Glutamatergic neuron (in vitro differentiated cells): ENCODE measurements around the gene PMEPA1. TPM values are rescaled to one million over a fixed set of nuclear protein-coding genes. Genes with fewer than 3 reads are reported as not detected.

ENCODE experiments used
- DNase-seq: peaks from one replicate; pipeline ENCODE4 v3.0.0; 2022
- H3K27ac Mint-ChIP-seq: one replicate; pipeline ENCODE4 v1.8.0; 2020; ENCODE audit warnings: mild to moderate bottlenecking, mixed read lengths, inconsistent platforms; ENCODE audit not compliant: unreplicated experiment
- H3K27me3 Mint-ChIP-seq: one replicate; pipeline ENCODE4 v1.8.0; 2020; ENCODE audit warnings: mild to moderate bottlenecking, moderate library complexity, mixed read lengths, inconsistent platforms; ENCODE audit not compliant: unreplicated experiment
- H3K36me3 Mint-ChIP-seq: one replicate; pipeline ENCODE4 v1.8.0; 2020; ENCODE audit warnings: mild to moderate bottlenecking, mixed read lengths, inconsistent platforms; ENCODE audit not compliant: unreplicated experiment
- H3K4me1 Mint-ChIP-seq: one replicate; pipeline ENCODE4 v1.8.0; 2020; ENCODE audit warnings: mild to moderate bottlenecking, low read depth, mixed read lengths, inconsistent platforms; ENCODE audit not compliant: unreplicated experiment
- H3K4me3 Mint-ChIP-seq: one replicate; pipeline ENCODE4 v1.8.0; 2020; ENCODE audit warnings: mild to moderate bottlenecking, mixed read lengths, inconsistent platforms; ENCODE audit not compliant: unreplicated experiment
- H3K9me3 Mint-ChIP-seq: one replicate; pipeline ENCODE4 v1.8.0; 2020; ENCODE audit warnings: mild to moderate bottlenecking, moderate library complexity, mixed read lengths, inconsistent platforms; ENCODE audit not compliant: unreplicated experiment
- total RNA-seq: library from RNA; stranded (reverse); fragmentation: NEBNext Ultra II Directional; extraction: Animal tissue kit (Norgen Biotek cat#: 25700); gene quantifications from one replicate; pipeline ENCODE4 v1.2.1, GENCODE V29; 2021; ENCODE audit not compliant: unreplicated experiment
- TF ChIP-seq, protein P1 (sequence below): fragments of 200-600 bp; sonication (generic); IDR thresholded peaks from one replicate; pipeline ENCODE4 v1.5.0; 2021; ENCODE audit not compliant: partially characterized antibody, unreplicated experiment

PMEPA1 gene
- total RNA-seq, 1 donor from 2014 or later: 14.4 TPM

GRCh38 chr20:57695940-57696339 lies 13.9 kb downstream of the PMEPA1 start:
- Mint-ChIP-seq H3K36me3 (no peaks in the 10 kb centered on the region), H3K9me3 (peaks cover 4% of the 10 kb centered on the region), H3K4me3 (no peak overlapping the region), H3K27ac (no peak overlapping the region), H3K4me1 (peaks cover 14% of the 10 kb centered on the region), H3K27me3 (no peaks in the 10 kb centered on the region)
- TF ChIP-seq, protein P1, sequence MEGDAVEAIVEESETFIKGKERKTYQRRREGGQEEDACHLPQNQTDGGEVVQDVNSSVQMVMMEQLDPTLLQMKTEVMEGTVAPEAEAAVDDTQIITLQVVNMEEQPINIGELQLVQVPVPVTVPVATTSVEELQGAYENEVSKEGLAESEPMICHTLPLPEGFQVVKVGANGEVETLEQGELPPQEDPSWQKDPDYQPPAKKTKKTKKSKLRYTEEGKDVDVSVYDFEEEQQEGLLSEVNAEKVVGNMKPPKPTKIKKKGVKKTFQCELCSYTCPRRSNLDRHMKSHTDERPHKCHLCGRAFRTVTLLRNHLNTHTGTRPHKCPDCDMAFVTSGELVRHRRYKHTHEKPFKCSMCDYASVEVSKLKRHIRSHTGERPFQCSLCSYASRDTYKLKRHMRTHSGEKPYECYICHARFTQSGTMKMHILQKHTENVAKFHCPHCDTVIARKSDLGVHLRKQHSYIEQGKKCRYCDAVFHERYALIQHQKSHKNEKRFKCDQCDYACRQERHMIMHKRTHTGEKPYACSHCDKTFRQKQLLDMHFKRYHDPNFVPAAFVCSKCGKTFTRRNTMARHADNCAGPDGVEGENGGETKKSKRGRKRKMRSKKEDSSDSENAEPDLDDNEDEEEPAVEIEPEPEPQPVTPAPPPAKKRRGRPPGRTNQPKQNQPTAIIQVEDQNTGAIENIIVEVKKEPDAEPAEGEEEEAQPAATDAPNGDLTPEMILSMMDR: no peak
- no peak for DNase-seq

GRCh38 chr20:57695012-57695411 lies 14.8 kb downstream of the PMEPA1 start:
- no peak for DNase-seq
- peaks cover 11% of the 10 kb centered on the region for H3K4me1 Mint-ChIP-seq
- H3K27ac Mint-ChIP-seq: no peak overlapping the region
- H3K9me3 Mint-ChIP-seq: peaks cover 4% of the 10 kb centered on the region
- TF ChIP-seq, protein P1: no peak
- no peaks in the 10 kb centered on the region for H3K27me3 Mint-ChIP-seq
- H3K36me3 Mint-ChIP-seq: no peaks in the 10 kb centered on the region
- H3K4me3 Mint-ChIP-seq: no peak overlapping the region

DNA sequence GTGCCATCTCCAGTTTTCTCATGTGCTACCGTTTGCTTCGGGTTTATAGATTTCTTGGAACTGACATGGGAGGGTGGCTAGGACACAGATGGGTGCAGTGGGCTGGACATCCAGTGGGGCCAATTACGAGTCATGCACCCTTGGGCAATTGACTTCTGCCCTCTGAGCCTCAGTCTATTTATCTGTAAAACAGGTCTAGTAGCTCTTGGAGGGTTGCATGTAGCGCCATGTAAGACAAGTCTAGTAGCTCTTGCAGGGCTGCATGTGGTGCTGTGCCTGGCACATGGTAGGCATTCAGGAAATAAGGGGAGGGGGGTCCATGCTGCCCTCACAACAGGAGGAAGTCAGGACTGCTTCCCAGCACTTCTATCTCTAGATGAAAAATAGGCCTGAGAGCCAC lies 15.3 kb downstream of the PMEPA1 start:
- Mint-ChIP-seq H3K36me3 (no peaks in the 10 kb centered on the region), H3K27ac (no peak overlapping the region), H3K9me3 (peaks cover 4% of the 10 kb centered on the region), H3K4me3 (no peak overlapping the region), H3K4me1 (peaks cover 9% of the 10 kb centered on the region), H3K27me3 (no peaks in the 10 kb centered on the region)
- TF ChIP-seq, protein P1: no peak
- DNase-seq: no peak

DNA sequence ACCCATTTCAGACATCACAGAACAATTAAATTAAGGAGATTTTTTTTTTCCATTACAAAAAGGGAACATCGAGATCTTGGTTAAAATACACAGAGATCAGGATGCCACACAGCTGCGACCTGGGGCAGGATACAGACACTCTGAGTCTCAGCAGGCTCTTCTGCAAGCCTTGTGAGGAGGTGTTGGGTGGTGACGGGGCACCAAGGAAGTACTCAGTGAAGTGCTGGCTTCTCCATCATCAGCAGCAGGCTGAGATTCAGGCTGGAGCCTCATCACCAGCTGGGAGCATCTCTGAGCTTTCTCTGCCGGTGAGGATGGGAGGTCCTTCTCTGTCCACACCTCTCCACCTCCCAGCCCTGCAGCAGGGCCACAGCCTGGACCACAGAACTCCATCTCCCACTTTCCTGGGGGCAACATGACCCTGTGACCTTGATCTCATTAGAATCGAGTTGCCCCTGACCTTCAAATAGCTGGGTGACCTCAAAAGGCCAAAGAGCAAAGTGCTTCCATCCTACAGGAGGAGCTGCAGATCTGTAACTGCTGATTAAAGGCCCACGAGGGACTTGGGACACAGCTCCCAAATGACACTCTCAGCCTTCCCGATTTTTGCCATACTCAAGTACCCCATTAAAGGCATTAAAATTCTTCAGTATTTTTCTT lies 16.0 kb downstream of the PMEPA1 start:
- H3K27me3 Mint-ChIP-seq: no peaks in the 10 kb centered on the region
- H3K27ac Mint-ChIP-seq: no peak overlapping the region
- no peaks in the 10 kb centered on the region for H3K36me3 Mint-ChIP-seq
- peaks cover 9% of the 10 kb centered on the region for H3K4me1 Mint-ChIP-seq
- H3K9me3 Mint-ChIP-seq: peaks cover 4% of the 10 kb centered on the region
- H3K4me3 Mint-ChIP-seq: peak overlapping the region; percentile 30
- no peak for DNase-seq
- TF ChIP-seq, protein P1: no peak

DNA sequence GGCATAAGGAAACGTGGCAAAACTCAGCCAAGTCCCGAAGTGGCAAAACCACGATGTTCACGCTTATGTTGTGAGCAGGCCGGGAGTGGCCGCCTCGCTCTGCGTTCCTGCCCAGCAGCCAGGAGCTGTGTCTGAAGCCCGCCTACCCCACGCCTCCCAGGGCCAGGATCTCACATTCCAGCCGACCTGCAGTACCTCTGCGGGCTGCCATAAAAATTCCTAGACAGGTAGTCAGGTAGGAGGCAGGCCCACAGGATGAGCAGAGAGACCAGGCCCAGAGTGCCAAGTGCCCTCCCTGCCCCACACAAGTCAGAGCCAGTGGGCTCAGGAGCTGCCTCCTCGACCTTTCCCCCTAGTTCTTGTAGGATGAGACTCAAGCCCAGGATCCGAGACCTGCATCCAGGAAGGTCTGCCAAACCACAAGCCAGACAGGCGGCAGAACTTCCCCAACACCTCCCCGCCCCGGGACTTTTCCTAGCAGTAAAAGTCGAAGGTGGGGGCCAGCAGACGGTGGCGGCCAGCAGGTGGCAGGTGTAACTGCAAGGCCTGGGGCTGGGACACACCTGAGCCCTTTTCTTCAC lies 16.7 kb downstream of the PMEPA1 start:
- H3K4me1 Mint-ChIP-seq: peaks cover 9% of the 10 kb centered on the region
- no peaks in the 10 kb centered on the region for H3K27me3 Mint-ChIP-seq
- H3K9me3 Mint-ChIP-seq: peaks cover 4% of the 10 kb centered on the region
- no peak for DNase-seq
- H3K36me3 Mint-ChIP-seq: no peaks in the 10 kb centered on the region
- TF ChIP-seq, protein P1: no peak
- no peak overlapping the region for H3K27ac Mint-ChIP-seq
- H3K4me3 Mint-ChIP-seq: no peak overlapping the region
